HG03135 (cell line): ENCODE results near the gene SNURF.
"Not testable (repeated sequence)": the region's sequence is repeated elsewhere in the genome, so short reads cannot be mapped to it uniquely, and the experiment has no call there.

Source experiments
- ATAC-seq: cut with Tn5 transposase; IDR thresholded peaks from one replicate; pipeline ENCODE4 v1.9.1; 2021; ENCODE audit warnings: mild to moderate bottlenecking, moderate library complexity; ENCODE audit not compliant: unreplicated experiment

SNURF gene, protein sequence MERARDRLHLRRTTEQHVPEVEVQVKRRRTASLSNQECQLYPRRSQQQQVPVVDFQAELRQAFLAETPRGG

DNA sequence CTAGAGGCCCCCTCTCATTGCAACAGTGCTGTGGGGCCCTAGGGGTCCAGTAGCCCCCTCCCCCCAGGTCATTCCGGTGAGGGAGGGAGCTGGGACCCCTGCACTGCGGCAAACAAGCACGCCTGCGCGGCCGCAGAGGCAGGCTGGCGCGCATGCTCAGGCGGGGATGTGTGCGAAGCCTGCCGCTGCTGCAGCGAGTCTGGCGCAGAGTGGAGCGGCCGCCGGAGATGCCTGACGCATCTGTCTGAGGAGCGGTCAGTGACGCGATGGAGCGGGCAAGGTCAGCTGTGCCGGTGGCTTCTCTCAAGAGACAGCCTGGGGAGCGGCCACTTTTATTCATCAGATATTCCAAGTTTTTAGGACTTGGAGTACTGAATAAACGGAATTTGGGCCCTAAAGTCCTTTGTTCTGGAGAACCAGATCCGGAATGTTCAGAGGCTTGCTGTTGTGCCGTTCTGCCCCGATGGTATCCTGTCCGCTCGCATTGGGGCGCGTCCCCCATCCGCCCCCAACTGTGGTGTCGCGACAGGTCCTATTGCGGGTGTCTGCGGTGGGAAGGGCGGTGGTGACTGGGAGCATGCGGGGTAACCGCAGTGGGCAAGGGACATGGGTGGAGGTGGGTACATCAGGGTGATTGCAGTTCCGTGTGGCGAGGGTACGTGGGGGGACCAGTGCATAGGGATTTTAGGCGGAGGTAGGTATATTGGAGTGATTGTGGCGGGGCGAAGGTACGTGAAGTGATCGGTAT lies at the start of gene SNURF, which contains the start of gene SNRPN:
Gene SNURF (plus strand): TSS at position 205 of the 748 bp plus-strand sequence. CDS start 62 bp downstream, at position 267.
Gene SNRPN (plus strand): TSS at position 205 of the 748 bp plus-strand sequence. CDS start 19,467 bp downstream, outside the sequence.
- no peak for ATAC-seq

DNA sequence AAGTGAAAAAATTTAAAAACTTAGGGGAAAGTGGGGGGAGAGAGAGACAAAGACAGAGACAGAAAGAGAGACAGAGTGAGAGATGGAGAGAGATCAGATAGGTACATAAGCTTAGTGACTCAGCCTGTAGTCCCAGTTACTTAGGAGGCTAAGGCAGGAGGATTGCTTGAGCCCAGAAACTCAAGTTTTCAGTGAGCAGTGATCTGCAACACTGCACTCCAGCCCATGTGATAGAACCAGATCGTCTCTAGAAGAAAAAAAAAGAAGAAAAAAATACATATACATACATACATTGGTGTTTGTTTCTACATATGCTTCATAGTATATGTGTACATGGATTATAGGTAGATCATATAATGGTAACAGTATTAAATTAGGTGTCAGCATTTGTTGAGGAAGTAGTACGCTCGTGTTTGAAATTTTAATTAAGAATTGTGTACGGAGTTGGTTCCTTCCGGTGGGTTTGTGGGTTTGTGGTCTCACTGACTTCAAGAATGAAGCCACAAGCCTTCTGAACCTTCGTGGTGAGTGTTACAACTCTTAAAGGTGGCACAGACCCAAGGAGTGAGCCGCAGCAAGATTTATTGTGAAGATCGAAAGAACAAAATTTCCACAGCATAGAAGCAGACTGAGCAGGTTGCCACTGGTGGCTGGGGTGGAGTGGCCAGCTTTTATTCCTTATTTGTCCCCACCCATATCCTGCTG lies 38.3 kb upstream of the SNURF start:
- ATAC-seq = no peak

DNA sequence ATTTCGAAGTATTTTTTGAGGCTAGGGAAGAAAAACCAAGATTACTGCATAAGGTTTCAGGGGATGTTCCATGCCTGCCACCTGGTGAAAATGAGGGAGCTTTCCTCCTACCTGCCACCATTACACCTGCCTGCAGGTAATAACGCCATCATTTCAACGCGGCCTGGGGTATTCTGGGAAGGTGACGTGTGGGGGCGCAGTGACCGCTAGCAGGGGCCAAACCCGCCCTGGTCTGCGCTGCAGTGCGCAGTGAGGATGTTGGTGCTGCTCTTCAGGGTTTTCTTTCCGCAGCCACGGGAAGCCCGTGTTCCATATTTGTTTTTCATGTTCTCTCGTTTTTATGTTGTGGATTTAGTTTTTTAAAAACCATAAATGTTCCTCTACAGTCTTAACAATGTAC lies 37.4 kb upstream of the SNURF start:
- ATAC-seq = no peak

DNA sequence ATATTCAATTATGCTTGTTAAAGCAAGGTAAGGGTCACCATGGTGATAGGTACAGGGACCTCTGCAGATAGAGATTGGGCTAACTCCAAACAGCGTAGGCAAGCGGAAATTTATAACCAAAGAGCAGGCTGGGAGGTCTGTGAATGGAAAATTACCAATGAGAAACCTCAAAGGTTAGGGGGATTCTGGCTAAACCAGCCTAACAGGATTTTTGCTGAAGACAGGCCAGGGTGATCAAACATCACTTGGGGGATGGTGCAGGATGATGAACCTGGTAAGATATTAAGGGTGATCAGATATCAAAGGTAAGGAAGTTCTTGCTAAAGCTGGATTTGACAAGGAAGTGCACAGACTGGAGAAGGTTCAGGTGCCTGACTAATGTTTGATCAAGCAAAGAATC lies 35.3 kb upstream of the SNURF start:
- ATAC-seq = no peak

DNA sequence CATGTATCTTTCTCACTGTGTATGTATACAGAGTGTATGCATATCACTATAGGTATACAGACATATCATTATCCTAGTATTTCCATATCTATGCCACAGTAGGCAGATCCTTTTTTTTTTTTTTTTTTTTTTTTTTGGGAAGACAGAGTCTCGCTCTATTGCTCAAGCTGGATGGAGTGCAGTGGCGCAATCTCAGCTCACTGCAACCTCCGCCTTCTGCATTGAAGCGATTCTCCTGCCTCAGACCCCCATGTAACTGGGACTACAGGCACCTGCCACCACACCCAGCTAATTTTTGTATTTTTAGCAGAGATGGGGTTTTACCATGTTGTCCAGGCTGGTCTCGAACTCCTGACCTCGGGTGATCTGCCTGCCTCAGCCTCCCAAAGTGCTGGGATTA lies 32.0 kb upstream of the SNURF start:
- ATAC-seq = not testable (repeated sequence)

DNA sequence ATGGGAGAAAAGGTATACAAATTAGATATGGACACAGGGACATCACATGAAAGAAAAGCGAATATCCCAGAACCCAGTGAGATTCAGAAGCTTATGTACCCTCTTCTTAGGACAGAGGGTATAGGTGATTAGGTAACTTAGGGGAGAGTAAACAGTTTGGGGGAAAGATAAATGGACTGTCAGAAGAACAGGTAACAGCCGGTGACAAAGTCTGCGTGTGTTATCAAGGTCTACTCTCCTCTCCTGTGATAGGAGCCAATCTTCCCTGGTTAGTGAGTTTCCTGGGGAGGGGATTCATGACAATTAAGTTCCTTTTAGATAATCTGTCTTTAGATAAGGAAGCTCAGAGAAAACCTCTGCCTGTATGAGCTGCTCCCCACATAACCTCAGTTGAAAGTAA lies 30.6 kb upstream of the SNURF start:
- no peak for ATAC-seq

DNA sequence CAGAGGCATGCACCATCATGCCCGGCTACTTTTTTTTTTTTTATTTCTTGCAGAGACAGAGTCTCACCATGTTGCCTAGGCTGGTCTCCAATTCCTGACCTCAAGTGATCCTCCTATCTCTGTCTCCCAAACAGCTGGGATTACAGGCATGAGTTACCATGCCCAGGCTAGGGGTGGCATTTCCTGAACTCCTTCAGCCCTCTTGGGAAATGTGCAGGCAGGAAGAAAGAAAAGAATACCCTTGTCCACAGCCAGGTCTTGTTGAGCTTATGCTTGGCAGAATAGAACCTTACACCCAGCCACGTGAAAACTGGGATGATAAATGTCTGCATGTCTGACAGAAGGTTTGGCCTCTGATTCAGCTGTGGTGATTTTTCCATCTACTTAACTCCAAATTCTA lies 30.2 kb upstream of the SNURF start:
- no peak for ATAC-seq

DNA sequence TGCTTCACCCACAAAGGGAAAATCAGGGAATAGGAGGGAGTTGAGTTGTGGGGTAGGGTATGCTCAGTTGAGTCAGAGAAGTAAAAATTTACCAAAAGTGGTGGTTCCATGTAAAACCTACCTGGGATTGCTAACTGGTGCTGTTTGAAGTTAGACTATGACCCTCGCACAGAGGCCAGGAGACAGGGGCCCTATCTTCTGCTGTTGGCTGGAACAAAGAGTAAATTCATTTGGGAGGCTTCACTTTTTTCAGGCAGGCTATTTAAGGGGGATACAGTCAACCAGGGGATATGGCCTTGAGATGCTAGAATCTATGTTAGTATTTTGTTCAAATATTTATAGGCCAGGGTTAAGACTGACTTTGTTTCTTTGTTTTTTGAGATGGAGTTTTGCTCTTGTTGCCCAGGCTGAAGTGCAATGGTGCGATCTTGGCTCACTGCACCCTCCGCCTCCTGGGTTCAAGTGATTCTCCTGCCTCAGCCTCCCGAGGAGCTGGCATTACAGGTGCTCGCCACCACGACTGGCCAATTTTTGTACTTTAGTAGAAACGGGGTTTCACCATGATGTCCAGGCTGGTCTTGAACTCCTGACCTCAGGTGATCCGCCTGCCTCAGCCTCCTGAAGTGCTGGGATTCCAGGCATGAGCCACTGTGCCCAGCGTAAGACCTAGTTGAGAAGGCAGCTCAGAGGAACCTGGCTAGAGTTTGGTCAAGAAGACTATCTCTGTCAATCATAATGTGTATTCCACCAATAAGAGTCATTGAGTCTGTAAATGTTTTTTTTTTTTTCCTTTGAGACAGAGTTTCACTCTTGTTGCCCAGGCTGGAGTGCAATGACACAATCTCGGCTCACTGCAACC lies 22.7 kb upstream of the SNURF start:
- not testable (repeated sequence) for ATAC-seq

DNA sequence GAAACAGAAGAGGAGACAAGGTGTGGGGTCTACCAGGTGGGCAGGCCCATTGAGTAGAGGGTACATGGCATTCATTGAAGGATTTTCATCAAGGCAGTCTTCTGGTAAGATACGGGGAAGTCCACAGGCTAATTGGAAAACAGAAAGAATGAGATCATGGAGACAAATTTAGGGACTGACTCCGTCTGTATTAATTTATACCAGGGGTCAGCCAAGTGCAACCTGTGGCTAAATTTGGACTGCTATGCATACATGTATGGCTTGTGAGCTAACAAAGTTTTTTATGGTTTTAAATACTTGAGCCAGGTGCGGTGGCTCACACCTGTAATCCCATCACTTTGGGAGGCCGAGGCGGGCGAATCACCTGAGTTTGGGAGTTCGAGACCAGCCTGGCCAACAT lies 21.1 kb upstream of the SNURF start:
- ATAC-seq = no peak

DNA sequence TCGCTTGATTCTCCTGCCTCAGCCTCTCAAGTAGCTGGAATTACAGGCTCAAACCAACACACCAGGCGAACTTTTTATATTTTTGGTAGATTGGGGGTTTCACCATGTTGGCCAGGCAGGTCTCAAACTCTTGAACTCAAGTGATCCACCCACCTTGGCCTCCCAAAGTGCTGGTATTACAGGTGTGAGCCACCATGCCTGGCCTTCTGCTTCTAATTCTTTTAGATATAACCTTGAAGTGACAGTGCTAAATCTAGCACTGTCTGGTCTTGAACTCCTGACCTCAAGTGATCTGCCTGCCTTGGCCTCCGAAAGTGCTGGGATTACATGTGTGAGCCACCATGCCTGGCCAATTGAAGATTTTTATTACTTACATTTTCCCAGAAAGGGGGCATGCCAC lies 16.6 kb upstream of the SNURF start:
- ATAC-seq = not testable (repeated sequence)

DNA sequence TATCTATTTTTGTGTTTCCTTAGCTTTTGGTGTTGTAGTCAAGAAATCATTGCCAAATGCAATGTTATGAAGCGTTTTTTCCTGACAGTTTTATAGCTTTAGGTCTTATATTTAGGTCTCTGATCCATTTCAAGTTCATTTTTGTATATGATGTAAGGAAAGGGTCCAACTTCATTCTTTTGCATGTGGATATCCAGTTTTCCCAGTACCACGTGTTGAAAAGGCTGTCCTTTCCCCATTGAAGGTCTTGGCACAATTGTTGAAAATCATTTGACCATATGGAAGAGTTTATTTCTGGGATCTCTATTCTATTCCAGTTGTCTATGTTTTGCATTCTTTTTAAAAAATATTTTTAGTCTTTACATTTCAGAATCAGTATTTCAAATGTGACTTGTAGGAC lies 14.6 kb upstream of the SNURF start:
- no peak for ATAC-seq

DNA sequence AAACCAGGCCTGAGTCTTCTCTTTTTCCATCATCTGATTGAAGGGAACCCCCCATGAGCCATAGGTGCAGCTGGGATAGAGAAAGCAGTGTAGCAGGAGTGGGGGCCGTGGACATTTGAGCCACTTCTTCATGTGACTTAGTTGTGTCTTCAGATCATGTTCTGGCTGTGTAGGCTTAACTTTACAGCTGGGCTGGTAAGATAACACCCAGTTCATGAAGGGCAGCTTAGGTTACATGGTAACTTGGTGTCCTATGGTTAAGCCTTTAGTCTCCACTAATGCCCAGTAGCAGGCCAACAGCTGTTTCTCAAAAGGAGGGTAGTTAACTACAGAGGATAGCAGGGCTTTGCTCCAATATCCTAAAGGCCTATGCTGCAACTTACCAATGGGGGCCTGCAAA lies 11.4 kb upstream of the SNURF start:
- ATAC-seq = no peak

DNA sequence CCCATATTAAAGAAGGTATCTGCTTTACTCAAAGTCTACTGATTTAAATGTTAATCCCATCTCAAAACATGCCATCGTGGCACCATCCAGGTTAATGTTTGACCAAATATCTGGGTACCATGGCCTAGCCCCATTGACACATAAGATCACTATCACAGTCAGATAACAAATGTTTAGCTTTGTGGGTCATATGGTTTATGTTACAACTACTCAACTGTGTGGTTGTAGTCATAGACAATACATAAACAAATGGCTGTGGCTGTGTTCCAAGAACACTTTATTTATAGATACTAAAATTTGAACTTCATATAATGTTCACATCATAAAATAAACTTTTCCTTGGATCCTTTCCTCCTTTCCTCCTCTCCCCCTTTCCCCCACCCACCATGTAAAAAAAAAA lies 9.8 kb upstream of the SNURF start:
- no peak for ATAC-seq

DNA sequence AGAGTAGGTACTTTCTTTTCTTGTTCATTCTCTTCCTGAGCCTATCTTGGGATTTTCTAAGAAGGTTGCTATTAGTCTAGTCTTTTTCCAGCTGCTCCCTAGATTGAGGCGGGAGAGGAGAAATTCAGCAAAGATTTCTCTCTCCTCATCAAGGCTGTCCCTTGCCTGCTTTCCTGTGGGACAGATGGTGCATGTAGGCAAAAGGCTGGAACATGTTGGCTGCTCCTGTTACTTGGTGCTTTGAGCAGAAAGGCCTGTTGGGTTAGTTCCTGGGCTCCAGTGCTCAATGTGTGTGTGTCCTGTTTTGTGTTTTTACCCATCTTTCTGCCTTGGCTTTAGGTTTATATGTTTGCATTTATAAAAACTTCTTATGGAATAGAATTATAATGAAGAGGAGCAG lies 9.1 kb upstream of the SNURF start:
- no peak for ATAC-seq

DNA sequence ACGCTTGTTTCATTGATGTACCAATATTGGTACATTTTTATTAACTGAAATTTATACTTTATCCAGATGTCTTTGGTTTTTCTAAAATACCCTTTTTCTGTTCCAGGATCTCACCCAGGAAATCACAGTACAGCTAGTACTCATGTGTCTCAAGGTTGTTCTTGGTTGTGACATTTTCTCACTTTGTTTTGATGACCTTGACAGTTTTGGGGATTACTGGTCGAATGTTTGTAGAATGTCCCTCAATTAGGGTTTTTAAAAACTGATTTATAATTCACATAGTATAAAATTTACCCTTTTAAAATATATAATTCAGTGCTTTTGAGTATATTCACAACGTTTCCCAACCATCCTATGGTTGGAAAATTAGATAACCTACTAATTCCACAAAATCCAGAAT lies 6.3 kb upstream of the SNURF start:
- ATAC-seq = no peak

DNA sequence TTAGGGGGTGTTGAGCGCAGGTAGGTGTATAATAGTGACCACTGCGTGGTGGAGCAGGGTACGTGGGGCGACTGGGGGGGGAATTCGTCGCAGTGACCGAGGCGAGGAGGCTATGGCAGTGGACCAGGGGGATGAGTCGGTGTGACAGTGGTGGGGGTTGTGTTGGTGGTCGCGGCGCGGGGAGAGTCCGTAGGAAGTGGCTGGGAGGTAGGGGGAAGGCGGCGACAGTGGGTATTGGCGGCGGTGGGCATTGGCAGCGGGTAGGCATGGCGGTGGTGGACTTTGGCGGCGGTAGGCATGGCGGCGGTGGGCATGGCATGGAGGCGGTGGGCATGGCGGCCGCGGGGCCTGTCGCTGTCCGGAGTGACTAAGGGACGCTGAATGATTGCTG lies 739 bp downstream of the SNURF start:
- no peak for ATAC-seq

DNA sequence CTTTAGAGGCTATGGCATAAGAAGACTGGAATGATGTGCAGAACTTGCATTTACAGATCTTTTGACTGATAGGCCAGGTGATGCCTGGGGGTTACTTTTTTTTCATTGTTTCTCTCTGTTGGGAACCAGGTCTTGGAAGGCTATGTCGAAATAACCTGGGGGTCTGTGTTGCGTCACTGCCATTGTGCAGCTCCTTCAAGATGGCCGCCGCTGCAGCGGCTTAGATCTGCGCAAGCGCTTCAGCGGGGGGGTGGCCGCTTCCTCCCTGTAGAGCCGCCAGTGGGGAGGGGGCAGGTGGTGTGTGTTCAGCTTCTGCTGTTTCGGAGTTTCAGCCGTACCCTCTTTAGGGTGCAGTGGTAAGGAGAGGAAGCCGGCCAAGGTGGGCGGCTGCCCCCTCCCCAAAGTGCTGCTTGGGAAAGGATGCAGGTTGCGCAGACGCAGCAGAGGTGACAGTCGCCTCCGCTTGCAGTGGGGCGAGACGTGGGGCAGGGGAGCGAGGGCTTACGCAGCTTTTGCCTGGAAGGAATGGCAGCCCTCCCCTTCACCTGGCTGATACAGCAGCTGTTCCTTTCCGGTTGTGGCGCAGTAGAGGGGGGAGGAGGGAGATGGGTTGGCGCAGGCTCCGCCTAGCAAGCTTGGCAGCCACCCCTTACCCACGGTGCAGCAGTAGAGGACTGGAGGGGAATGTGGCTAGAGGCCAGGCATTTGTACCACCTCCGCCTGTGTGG lies 1.5 kb downstream of the SNURF start:
- ATAC-seq = peak; percentile 68

DNA sequence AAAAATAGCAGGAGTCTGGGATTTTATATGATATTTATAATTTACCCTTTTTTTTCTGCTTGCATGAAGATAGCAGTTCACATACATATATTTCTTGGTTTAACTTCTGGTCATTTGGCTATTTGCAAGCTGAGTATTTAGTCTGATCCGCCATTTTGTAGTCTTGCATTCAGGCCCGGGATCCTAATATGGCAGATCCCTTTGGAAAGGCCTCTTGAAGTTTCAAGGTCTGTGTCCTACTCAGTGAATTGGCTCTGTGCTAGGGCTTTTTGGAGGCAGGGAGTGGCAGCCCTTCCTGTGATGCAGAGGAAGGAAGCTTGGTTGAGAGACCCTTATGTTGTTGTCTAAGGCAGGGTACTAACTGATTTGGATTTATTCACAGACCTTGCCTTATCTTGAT lies 2.9 kb downstream of the SNURF start:
- ATAC-seq = no peak

DNA sequence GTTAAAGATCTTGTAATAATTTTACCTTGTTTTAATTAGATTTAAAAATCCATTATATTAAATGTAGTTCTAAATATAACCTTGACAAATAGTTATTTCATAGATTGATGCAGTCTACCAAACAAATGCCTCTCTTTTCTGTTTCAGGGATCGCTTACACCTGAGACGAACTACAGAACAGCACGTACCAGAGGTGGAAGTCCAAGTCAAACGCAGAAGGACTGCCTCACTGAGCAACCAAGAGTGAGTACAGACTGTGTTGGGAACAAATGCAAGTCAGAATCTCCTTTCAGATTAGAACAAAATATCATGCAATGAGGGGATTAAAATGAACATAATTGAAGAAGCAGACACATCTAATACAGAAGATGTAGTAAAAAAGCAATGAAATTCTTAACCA lies 7.2 kb downstream of the SNURF start:
- ATAC-seq = no peak

DNA sequence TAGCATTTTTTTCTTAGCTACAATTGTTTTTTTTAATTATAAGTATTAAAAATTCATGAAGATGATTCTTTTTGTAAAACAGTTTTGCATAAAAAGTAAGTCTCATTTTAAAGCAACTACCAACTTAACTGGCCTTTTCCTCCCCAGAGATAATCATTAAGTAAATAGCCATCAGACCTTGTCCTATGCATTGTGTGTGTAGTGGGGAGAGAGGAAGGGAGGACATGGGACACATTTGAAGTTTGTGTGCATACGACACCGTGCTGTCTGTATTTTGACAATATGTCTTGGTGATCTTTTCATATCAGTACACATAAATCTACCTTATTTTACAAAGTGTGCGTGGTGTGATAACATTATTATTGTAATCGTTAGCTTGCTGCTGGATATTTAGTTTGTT lies 8.1 kb downstream of the SNURF start:
- ATAC-seq = no peak
